Fibroblast of the aortic adventitia (primary cell): Measurements from ENCODE around the gene GP1BA. TPM values are rescaled to one million over a fixed set of nuclear protein-coding genes. Genes with fewer than 3 reads are reported as not detected.

Source experiments
- DNase-seq: peaks from one replicate; pipeline ENCODE4 v3.0.0-alpha.2; 2010; ENCODE audit warnings: low read depth
- H3K4me3 ChIP-seq: 2 replicates; pipeline ENCODE4 v1.5.1; 2011; ENCODE audit warnings: low read depth, mild to moderate bottlenecking, control low read depth, low read length, moderate library complexity
- CTCF ChIP-seq: IDR thresholded peaks from 2 replicates; pipeline ENCODE4 v1.5.1; 2011; ENCODE audit warnings: mild to moderate bottlenecking, low read length, control low read depth, inconsistent platforms; ENCODE audit not compliant: insufficient read depth
- total RNA-seq: library from RNA; depleted of rRNA; stranded (reverse); fragments of >200 nt; gene quantifications from 2 replicates; pipeline ENCODE4 v1.2.3, GENCODE V29; 2012; ENCODE audit warnings: low replicate concordance

GP1BA gene
- total RNA-seq, 1 donor: not detected

DNA sequence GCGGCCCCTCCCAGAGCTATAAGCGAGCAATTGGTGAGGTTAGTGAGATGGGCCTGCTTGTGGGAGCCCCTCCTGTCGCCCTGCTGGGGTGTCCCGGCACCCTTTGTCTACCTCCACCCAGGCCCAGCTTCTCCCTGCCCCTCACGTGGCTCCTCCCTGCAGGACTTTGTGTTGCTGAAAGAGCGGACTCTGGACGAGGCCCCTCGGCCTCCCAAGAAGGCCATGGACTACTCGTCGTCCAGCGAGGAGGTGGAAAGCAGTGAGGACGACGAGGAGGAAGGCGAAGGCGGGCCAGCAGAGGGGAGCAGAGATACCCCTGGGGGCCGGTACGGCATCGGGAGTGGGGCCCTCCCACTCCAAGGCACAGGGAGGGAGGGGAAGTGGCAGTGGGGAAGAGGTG, 38.8 kb upstream of the GP1BA start:
- TF ChIP-seq CTCF: no peak
- DNase-seq: no peak
- H3K4me3 ChIP-seq: no peak overlapping the region

DNA sequence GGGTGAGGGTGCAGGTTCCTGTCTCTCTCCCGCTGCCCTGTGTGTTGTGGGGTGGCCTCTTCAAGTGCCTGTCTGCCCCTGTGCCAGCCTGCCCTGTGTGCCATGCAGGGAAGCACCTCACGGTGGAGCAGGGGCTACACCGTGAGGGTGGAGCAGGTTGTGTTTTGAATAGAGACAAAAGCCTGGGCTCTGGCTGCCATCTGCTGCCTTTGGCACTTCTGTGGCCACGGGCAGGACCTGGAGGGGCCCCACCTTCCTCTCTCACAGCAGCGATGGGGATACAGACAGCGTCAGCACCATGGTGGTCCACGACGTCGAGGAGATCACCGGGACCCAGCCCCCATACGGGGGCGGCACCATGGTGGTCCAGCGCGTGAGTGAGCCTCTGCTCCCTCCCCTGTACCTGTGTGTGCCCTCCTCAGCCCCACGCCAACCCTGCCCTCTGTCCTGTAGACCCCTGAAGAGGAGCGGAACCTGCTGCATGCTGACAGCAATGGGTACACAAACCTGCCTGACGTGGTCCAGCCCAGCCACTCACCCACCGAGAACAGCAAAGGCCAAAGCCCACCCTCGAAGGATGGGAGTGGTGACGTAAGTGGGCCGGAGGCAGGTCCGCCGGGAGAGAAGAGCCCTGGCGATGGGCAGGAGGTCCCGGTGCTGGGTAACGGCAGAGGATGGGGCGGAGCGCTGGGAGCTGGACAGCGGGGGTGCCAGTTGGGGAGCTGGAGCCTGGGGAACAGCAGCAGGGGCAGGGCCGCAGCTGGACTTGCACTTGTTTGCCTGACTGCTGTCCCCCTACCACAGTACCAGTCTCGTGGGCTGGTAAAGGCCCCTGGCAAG, 38.1 kb upstream of the GP1BA start:
- no peak for TF ChIP-seq CTCF
- no peak overlapping the region for H3K4me3 ChIP-seq
- no peak for DNase-seq

GRCh38 chr17:4895121-4895520, 37.0 kb upstream of the GP1BA start:
- TF ChIP-seq CTCF: no peak
- no peak overlapping the region for H3K4me3 ChIP-seq
- no peak for DNase-seq

DNA sequence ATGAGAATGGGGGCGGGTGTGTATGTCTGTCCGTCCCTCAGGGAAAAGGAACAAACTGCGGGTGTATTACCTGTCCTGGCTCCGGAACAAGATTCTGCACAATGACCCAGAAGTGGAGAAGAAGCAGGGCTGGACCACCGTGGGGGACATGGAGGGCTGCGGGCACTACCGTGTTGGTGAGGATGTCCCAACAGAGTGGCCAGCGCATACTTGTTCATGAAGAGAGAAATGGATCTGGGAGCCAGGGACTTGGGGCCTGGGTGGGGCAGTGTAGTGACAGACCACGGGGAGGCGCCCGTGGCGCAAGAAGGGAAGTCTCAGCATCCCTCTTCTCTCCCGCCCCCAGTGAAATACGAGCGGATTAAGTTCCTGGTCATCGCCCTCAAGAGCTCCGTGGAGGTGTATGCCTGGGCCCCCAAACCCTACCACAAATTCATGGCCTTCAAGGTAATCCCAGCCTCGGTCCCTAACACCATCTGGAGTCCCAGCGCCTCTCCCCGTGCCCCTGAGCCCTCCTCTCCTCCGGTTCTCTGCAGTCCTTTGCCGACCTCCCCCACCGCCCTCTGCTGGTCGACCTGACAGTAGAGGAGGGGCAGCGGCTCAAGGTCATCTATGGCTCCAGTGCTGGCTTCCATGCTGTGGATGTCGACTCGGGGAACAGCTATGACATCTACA, 36.3 kb upstream of the GP1BA start:
- no peak for DNase-seq
- H3K4me3 ChIP-seq: no peak overlapping the region
- no peak for TF ChIP-seq CTCF

GRCh38 chr17:4896332-4897197, 35.5 kb upstream of the GP1BA start:
- no peak for DNase-seq
- H3K4me3 ChIP-seq: no peak overlapping the region
- no peak for TF ChIP-seq CTCF

DNA sequence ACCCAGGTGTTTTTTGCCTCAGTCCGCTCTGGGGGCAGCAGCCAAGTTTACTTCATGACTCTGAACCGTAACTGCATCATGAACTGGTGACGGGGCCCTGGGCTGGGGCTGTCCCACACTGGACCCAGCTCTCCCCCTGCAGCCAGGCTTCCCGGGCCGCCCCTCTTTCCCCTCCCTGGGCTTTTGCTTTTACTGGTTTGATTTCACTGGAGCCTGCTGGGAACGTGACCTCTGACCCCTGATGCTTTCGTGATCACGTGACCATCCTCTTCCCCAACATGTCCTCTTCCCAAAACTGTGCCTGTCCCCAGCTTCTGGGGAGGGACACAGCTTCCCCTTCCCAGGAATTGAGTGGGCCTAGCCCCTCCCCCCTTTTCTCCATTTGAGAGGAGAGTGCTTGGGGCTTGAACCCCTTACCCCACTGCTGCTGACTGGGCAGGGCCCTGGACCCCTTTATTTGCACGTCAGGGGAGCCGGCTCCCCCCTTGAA, 34.8 kb upstream of the GP1BA start:
- no peak for TF ChIP-seq CTCF
- H3K4me3 ChIP-seq: no peak overlapping the region
- no peak for DNase-seq
